ENCODE measurements around the gene NPL.

GRCh38 chr1:182766050-182766449 is 23.5 kb upstream of the NPL start:
- TF ChIP-seq TEAD4 (IDR thresholded peaks at IDR 0.05): no peak
- no peak for TF ChIP-seq TAF1 (IDR thresholded peaks at IDR 0.05; ENCODE audit: low read depth)

All from Ishikawa (cell line).